Measurements from ENCODE around the gene MAG. TPM values are rescaled to one million over a fixed set of nuclear protein-coding genes. Genes with fewer than 3 reads are reported as not detected.

The MAG gene
- total and polyA plus RNA-seq, 10 of the 15 experiments (the other 5 are each of a cell fraction or from before 2014, with no cell fraction given): 0.03 to 0.82 (median 0.17) TPM; not detected in 2

DNA sequence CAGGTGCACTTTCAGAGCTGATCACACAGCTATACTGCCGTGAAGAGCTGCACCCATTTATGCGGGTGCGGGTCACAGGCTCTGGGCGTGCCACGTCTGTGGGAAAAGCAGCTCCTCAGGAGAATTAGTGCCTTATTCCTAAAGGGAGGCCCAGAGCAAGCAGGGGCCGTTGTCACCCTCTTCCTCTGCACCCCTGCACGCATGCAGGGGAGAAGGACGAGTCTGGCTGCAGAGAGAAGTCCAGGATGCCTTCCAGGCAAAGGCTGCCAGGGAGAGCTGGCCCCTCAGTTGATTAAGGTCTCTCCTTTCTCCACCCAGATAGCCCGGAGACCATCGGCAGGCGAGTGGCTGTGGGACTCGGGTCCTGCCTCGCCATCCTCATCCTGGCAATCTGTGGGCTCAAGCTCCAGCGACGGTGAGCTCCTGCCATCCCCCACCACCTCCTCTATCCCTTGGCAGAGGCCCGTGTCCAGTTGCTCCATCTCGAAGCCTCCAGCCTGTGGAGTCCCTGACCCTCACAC is 52.6 kb downstream of the MAG start:
- TF ChIP-seq GABPA (IDR thresholded peaks at IDR 0.05; ENCODE audit: low read depth) (no peak), PML (IDR thresholded peaks at IDR 0.05; ENCODE audit: low read length) (peak; percentile 35; the same call in 1 of the 2 replicates), SMAD5 (IDR thresholded peaks at IDR 0.05; ENCODE audit: low read depth) (peak; percentile 42; the same call in 1 of the 2 replicates), POLR2AphosphoS2 (IDR thresholded peaks at IDR 0.05; ENCODE audit: low read depth, low read length) (peak; percentile 89; the same call in 1 of the 2 replicates), POLR2AphosphoS5 (IDR thresholded peaks at IDR 0.05; ENCODE audit: low read length) (peak; percentile 39; the same call in 1 of the 2 replicates)
- SMC1A ChIA-PET (ENCODE audit: uncharacterized antibody, unreplicated experiment): interaction anchor here (0.7 to 7.7 kb wide), 7 partner anchors 13 to 151 kb away, joined by 3 to 152 read pairs (median 4); partner anchors contain the start of gene CD22
- CTCF ChIA-PET: interaction anchor here (0.6 to 5.8 kb wide), 2 partner anchors 11 to 147 kb away, joined by 3 to 61 read pairs; no protein-coding TSS in a partner anchor
- intact Hi-C loops (cut with micrococcal nuclease; ENCODE audit: unreplicated experiment): loop anchor here (5.0 kb wide), 3 partner anchors 37 to 253 kb away; partner anchors contain the start of gene USF2
- POLR2A ChIA-PET: interaction anchor here (1.0 to 5.4 kb wide), 4 partner anchors 12 to 117 kb away, joined by 3 to 135 read pairs (median 29); no protein-coding TSS in a partner anchor
- H3K36me3 ChIP-seq (ENCODE audit: control insufficient read depth in 2 of 2, insufficient read depth in 2 of 2, low read length in 1 of 2): peaks cover 23 to 27% of the 10 kb centered on the region in 2 experiments
- DNase-seq (ENCODE audit: low read depth, low spot score) (no peak), ATAC-seq (no peak), FAIRE-seq (no peak)
- no peaks in the 10 kb centered on the region for H3K9me3 ChIP-seq (replicated peaks; ENCODE audit: control insufficient read depth, insufficient read depth, low read length)
- WGBS (ENCODE audit: insufficient coverage, insufficient replicate concordance, low lambda C conversion rate, missing lambda C conversion rate): 84% methylated on average over 17 of the region's 17 CpGs
- no TSS peak for BruUV-seq (replicated peaks)
- peaks cover 50% of the 10 kb centered on the region for H3K4me1 ChIP-seq (ENCODE audit: control insufficient read depth, insufficient read depth, low read length)
- H3K79me2 ChIP-seq (ENCODE audit: control insufficient read depth, insufficient read depth, low read length): no peaks in the 10 kb centered on the region
- in situ Hi-C loops (cut with MboI): loop anchor here (5.0 kb wide), 1 partner anchor 123 kb away; no protein-coding TSS in a partner anchor
- RAD21 ChIA-PET (ENCODE audit: unreplicated experiment): interaction anchor here (6.2 kb wide), 1 partner anchor 13 kb away, joined by 127 read pairs; the partner anchor contains the start of gene CD22
- no peak overlapping the region for H3K4me3 ChIP-seq
- no peak overlapping the region for H3K9ac ChIP-seq (ENCODE audit: control insufficient read depth, insufficient read depth, low read length)
- H2AFZ ChIP-seq (ENCODE audit: control insufficient read depth, low read depth, low read length): no peak overlapping the region
- no peaks in the 10 kb centered on the region for H3K27me3 ChIP-seq (replicated peaks in 1 of 2; ENCODE audit: control insufficient read depth in 2 of 2, insufficient read depth in 2 of 2, low read length in 1 of 2)
- H3K27ac ChIP-seq (ENCODE audit: control insufficient read depth, insufficient read depth): no peak overlapping the region
- H3K4me2 ChIP-seq (ENCODE audit: control insufficient read depth, insufficient read depth): no peak overlapping the region; the same call in 1 of the 2 replicates
- no peaks in the 10 kb centered on the region for H4K20me1 ChIP-seq (ENCODE audit: control insufficient read depth, insufficient read depth)

DNA sequence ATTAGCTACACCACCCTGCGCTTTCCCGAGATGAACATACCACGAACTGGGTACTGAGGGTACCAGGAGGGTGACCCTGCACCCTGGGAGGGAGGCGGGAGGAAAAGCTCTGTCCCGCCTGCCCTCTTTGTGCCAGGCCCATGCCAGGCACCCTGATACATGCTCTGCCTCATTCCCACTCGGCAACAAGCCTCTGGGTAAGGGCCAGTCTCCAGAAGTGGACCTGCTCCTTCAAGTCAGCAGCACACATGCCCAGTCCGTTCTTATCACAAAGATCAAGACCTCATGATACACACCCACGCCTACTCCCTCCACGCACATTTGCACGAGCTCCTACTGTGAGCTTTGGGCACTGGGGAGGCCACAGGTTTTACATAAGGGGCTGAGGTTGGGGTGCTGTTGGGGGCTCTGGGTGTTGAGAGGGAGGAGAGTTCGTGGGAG is 53.7 kb downstream of the MAG start:
- H3K79me2 ChIP-seq (ENCODE audit: control insufficient read depth, insufficient read depth, low read length): no peaks in the 10 kb centered on the region
- H3K4me3 ChIP-seq: no peak overlapping the region
- ChIA-PET POLR2A (interaction anchor here (0.6 to 5.4 kb wide), 9 partner anchors 8 to 368 kb away, joined by 3 to 135 read pairs (median 3); no protein-coding TSS in a partner anchor), SMC1A (ENCODE audit: uncharacterized antibody, unreplicated experiment) (interaction anchor here (1.0 to 7.7 kb wide), 9 partner anchors 14 to 150 kb away, joined by 3 to 152 read pairs (median 7); partner anchors contain the start of gene CD22), RAD21 (ENCODE audit: unreplicated experiment) (interaction anchor here (0.6 to 6.2 kb wide), 12 partner anchors 8 to 161 kb away, joined by 3 to 127 read pairs (median 3); partner anchors contain the start of gene CD22), CTCF (interaction anchor here (1.0 to 5.8 kb wide), 5 partner anchors 12 to 124 kb away, joined by 3 to 61 read pairs (median 4); no protein-coding TSS in a partner anchor)
- no peak for ATAC-seq
- no peak overlapping the region for H2AFZ ChIP-seq (ENCODE audit: control insufficient read depth, low read depth, low read length)
- peak overlapping the region; percentile 37 for H3K9ac ChIP-seq (ENCODE audit: control insufficient read depth, insufficient read depth, low read length)
- H3K4me1 ChIP-seq (ENCODE audit: control insufficient read depth, insufficient read depth, low read length): peaks cover 55% of the 10 kb centered on the region
- peaks cover 14 to 21% of the 10 kb centered on the region in 2 experiments for H3K36me3 ChIP-seq (ENCODE audit: control insufficient read depth in 2 of 2, insufficient read depth in 2 of 2, low read length in 1 of 2)
- H3K4me2 ChIP-seq (ENCODE audit: control insufficient read depth, insufficient read depth): peak overlapping the region; percentile 3
- in situ Hi-C loops (cut with MboI): loop anchor here (5.0 kb wide), 1 partner anchor 122 kb away; no protein-coding TSS in a partner anchor
- intact Hi-C loops (cut with micrococcal nuclease; ENCODE audit: unreplicated experiment): loop anchor here (1.0 to 5.0 kb wide), 5 partner anchors 10 to 252 kb away; partner anchors contain the start of gene USF2
- TF ChIP-seq CBX5 (IDR thresholded peaks at IDR 0.05; ENCODE audit: low read depth) (no peak), MYC (IDR thresholded peaks at IDR 0.05; ENCODE audit: insufficient read depth, insufficient read length, insufficient replicate concordance, low read length, severe bottlenecking) (no peak), POU2F2 (IDR thresholded peaks at IDR 0.05; ENCODE audit: borderline replicate concordance, low read depth, low read length) (peak; percentile 55; the same call in 1 of the 3 replicates), CREM (IDR thresholded peaks at IDR 0.05; ENCODE audit: low read depth) (0 out of 2 replicates have a peak, but pooled peaks have one; percentile 8), POLR2A (IDR thresholded peaks at IDR 0.05; ENCODE audit: low read depth, low read length) (0 out of 2 replicates have a peak, but pooled peaks have one; percentile 25), BHLHE40 (IDR thresholded peaks at IDR 0.05; ENCODE audit: borderline replicate concordance in 1 of 2, low read depth in 2 of 2, low read length in 1 of 2) (peak; percentile 63 to 70; a peak in 2 of 4 replicates)
- TF ChIP-seq, protein P1, sequence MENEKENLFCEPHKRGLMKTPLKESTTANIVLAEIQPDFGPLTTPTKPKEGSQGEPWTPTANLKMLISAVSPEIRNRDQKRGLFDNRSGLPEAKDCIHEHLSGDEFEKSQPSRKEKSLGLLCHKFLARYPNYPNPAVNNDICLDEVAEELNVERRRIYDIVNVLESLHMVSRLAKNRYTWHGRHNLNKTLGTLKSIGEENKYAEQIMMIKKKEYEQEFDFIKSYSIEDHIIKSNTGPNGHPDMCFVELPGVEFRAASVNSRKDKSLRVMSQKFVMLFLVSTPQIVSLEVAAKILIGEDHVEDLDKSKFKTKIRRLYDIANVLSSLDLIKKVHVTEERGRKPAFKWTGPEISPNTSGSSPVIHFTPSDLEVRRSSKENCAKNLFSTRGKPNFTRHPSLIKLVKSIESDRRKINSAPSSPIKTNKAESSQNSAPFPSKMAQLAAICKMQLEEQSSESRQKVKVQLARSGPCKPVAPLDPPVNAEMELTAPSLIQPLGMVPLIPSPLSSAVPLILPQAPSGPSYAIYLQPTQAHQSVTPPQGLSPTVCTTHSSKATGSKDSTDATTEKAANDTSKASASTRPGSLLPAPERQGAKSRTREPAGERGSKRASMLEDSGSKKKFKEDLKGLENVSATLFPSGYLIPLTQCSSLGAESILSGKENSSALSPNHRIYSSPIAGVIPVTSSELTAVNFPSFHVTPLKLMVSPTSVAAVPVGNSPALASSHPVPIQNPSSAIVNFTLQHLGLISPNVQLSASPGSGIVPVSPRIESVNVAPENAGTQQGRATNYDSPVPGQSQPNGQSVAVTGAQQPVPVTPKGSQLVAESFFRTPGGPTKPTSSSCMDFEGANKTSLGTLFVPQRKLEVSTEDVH (IDR thresholded peaks at IDR 0.05; ENCODE audit: low read depth, partially characterized antibody): no peak
- no peak for FAIRE-seq
- H3K27ac ChIP-seq (ENCODE audit: control insufficient read depth, insufficient read depth): peak overlapping the region; percentile 97
- H3K9me3 ChIP-seq (replicated peaks; ENCODE audit: control insufficient read depth, insufficient read depth, low read length): no peaks in the 10 kb centered on the region
- H4K20me1 ChIP-seq (ENCODE audit: control insufficient read depth, insufficient read depth): no peaks in the 10 kb centered on the region
- WGBS (ENCODE audit: insufficient coverage, insufficient replicate concordance, low lambda C conversion rate, missing lambda C conversion rate): 51% methylated on average over 10 of the region's 11 CpGs
- no peaks in the 10 kb centered on the region for H3K27me3 ChIP-seq (replicated peaks in 1 of 2; ENCODE audit: control insufficient read depth in 2 of 2, insufficient read depth in 2 of 2, low read length in 1 of 2)
- no peak for DNase-seq (ENCODE audit: low read depth, low spot score)
- no TSS peak for BruUV-seq (replicated peaks)

All from GM12878 (cell line).